Putamen (tissue), 1 donor: ENCODE measurements around the gene EFL1.
"Not testable (repeated sequence)": the region's sequence is repeated elsewhere in the genome, so short reads cannot be mapped to it uniquely, and the experiment has no call there.

ENCODE experiments used
- DNase-seq: peaks from one replicate; pipeline ENCODE4 v3.0.0-alpha.2; 2016; ENCODE audit warnings: low spot score

EFL1 gene

GRCh38 chr15:82275410-82275809 lies 12.9 kb upstream of the EFL1 start:
- DNase-seq = no peak

GRCh38 chr15:82272154-82272553 lies 9.6 kb upstream of the EFL1 start:
- DNase-seq = no peak

- not testable (repeated sequence) for DNase-seq
Observed at GRCh38 chr15:82268454-82268853, 5.9 kb upstream of the EFL1 start.

GRCh38 chr15:82267137-82267536 lies 4.6 kb upstream of the EFL1 start:
- DNase-seq = not testable (repeated sequence)

GRCh38 chr15:82263350-82263749 lies 816 bp upstream of the EFL1 start:
- no peak for DNase-seq

- not testable (repeated sequence) for DNase-seq
Observed at GRCh38 chr15:82261566-82262421, 740 bp downstream of the EFL1 start.

- not testable (repeated sequence) for DNase-seq
Observed at GRCh38 chr15:82248261-82248660, 14.3 kb downstream of the EFL1 start.

GRCh38 chr15:82245956-82246355 lies 16.6 kb downstream of the EFL1 start:
- DNase-seq = not testable (repeated sequence)

GRCh38 chr15:82243644-82244043 lies 18.9 kb downstream of the EFL1 start:
- not testable (repeated sequence) for DNase-seq

GRCh38 chr15:82241836-82242499 lies 20.6 kb downstream of the EFL1 start:
- not testable (repeated sequence) for DNase-seq

- DNase-seq = no peak
Observed at GRCh38 chr15:82239685-82240391, 22.7 kb downstream of the EFL1 start.

GRCh38 chr15:82237944-82238534 lies 24.5 kb downstream of the EFL1 start:
- not testable (repeated sequence) for DNase-seq

- no peak for DNase-seq
Observed at GRCh38 chr15:82231842-82232241, 30.7 kb downstream of the EFL1 start.

- DNase-seq = no peak
Observed at GRCh38 chr15:82231233-82231632, 31.3 kb downstream of the EFL1 start.

- DNase-seq = no peak
Observed at GRCh38 chr15:82228750-82229149, 33.8 kb downstream of the EFL1 start.

GRCh38 chr15:82221535-82221934 lies 41.0 kb downstream of the EFL1 start:
- not testable (repeated sequence) for DNase-seq

- DNase-seq = not testable (repeated sequence)
Observed at GRCh38 chr15:82216092-82216491, 46.4 kb downstream of the EFL1 start.

- not testable (repeated sequence) for DNase-seq
Observed at GRCh38 chr15:82212201-82212600, 50.3 kb downstream of the EFL1 start.

GRCh38 chr15:82210066-82210597 lies 52.4 kb downstream of the EFL1 start:
- DNase-seq = not testable (repeated sequence)

- DNase-seq = not testable (repeated sequence)
Observed at GRCh38 chr15:82204575-82204974, 58.0 kb downstream of the EFL1 start.

- peak; percentile 80 for DNase-seq
Observed at GRCh38 chr15:82197733-82198594, 64.6 kb downstream of the EFL1 start.
